Stimulated activated CD4-positive, alpha-beta T cell treated with anti-CD3 and anti-CD28 coated beads, Interleukin-12 subunit alpha, Interleukin-12 subunit beta, amount 100 ng/mL, for 4 hours (primary cell): Measurements from ENCODE around the gene VPS37D.
"Not testable (repeated sequence)": the region's sequence is repeated elsewhere in the genome, so short reads cannot be mapped to it uniquely, and the experiment has no call there.

ENCODE experiments used
- DNase-seq: peaks from one replicate; pipeline ENCODE4 v3.0.0-alpha.2; 2020

The VPS37D gene

DNA sequence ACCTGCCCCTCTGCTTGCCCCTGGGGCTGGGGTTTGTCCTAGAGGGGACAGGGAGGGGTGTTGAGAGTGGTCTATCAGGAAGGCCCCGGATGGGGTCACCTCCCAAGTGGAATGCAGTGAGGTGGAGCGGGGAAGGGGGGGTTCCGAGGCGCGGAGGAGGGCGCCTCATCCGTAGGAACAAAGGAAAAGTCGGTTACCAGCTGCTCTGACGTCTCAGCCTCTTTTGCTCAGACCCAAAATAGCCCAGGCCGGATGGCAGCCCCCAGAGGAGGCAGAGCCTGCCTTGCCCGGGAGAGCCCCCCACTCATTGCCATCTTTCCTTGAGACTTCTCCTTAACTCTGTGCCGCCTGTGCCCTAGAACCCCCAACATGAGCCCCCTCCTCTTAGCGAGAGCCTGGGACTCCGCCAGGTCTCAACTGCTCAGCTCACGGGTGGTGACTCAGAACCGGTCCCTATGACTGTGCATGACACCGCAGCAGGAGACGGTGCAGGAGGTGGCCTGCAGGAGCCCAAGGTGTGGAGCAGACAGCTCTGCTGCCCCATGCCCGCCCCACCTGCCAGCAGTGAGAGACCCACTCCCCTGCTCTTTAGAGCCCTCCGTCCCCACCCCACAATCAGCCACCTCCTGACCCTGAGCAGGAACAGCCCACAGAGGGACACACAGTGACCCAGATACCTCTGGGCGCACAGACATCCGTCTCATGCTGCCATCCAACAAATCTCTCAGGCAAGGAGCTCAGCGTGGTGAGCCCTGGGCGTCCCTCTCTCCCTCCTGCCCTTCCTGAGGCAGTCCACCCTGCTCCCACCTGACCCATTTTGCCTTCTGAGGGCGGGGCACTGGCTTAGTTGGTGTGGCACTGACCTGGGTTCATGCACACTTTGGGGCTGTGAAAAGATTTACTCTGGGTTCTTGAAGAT is 38.8 kb downstream of the VPS37D start:
- DNase-seq: peak; percentile 33

DNA sequence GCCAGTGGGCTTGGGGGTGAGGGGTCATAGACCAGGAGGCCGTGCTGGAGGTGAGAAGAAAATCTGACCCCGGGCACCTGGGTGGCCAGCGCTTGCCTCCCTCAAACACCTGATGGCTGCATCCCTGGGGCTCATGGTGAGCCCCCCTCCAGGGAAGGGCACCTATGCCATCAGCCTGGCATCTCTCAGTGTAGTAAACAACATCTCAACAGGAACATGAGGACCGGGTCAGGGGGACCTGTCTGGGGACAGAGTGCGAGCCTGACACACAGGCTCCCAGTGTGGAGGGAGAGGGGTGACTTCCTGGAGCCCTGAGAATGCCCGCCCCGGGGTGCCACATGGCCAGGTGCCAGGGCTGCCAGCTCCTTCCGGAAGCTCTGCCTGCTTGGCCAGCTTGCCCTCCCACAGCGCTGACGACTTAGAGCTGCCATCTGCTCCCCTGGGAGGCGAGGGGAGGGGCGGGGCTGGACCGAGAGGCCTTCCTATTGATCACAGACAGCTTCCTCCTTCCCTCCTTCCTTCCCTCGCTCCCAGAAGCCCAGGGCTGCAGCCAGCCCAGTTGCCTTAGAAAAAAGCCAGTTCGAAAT is 39.5 kb downstream of the VPS37D start:
- no peak for DNase-seq

DNA sequence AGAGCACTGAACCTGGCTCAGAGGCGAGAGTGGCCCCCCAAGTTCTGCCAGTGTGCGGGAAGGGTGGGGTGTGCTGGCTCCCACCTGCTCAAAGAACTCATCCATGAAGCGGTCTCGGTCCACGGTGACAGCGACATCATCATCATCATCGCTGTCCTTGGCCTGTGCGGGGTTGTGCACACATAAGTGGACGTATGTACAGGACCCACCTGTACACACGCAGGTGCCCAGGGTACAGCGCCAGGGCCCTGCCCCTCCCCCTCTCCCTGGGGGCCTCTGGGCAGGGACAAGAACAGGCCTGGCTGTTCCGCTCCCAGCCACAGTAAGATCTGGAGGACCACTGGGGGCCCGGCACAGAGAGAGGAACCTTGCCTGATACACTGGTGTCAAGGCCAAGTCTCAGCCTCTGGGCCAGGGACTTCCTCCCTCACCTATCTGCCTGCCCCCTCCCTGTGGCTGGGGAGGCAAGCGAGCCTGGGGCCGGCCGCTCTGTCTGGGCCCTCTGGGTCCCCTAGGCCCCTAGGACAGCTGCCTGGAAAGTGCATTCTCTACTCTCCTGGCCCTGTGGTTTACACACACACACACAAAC is 41.4 kb downstream of the VPS37D start:
- DNase-seq: no peak

DNA sequence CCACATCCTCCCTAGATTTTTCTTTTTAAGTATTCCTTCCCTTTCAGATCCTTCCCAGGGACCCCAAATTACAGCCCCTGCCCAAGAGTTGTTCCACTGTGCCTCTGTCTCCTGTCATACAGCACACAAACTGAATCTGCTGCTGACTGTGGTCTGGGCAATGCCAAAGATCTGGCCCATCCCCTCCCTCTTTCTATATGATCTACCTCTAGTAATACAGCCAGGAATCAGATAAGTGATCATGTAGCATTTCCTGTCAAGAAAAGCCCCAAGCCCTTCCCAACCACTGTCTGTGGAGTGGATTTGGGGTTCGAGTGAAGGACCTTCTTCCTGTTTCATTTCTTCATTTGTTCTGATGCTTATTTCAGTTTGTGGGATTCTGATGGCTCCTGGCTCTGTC is 45.1 kb downstream of the VPS37D start:
- DNase-seq: no peak

DNA sequence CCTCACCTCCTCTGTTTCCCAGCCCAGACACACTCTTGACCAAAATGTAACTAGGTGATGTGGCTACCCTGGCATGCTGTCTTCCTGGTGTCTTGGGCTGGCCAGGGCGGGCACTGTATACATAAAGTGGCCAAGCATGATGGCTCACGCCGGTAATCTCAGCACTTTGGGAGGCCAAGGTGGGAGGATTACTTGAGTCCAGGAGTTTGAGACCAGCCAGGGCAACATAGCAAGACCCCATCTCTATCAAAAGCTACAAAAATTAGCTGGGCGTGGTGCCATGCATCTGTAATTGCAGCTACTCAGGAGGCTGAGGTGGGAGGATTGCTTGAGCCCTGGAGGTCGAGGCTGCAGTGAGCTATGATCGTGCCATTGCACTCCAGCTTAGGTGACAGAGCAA is 45.7 kb downstream of the VPS37D start:
- DNase-seq: not testable (repeated sequence)

DNA sequence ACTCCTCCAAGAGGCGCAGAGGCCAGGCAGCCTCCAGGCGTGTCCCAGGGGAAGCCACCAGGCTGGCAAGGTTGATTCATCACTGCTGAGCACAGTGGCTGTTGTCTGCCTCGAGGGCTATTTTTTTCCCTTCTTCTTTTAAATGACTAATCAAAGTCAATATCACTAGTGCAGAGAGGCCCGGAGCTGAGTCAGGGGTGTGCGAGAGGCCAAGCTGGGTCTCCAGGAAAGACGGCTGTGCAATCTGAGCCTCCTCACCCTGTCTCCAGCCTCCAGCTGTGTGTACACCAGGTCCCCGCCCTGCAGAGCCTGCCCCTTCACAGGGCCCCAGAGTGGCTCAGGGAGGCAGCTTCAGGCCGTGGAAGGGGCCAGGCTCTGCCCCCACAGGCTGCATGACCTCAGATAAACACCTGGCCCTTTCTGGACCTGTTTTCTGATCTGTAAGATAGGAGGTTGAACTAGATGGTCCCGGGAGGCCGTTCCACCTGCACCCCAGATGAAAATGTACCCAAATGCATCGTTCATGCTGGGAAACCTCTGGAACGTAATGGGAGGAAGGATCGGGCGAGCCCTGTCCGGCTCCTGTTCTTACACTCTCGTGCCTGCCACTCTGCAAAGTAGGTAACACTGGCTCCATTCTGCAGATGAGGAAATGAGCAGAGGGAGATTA is 48.2 kb downstream of the VPS37D start:
- DNase-seq: peak; percentile 52

DNA sequence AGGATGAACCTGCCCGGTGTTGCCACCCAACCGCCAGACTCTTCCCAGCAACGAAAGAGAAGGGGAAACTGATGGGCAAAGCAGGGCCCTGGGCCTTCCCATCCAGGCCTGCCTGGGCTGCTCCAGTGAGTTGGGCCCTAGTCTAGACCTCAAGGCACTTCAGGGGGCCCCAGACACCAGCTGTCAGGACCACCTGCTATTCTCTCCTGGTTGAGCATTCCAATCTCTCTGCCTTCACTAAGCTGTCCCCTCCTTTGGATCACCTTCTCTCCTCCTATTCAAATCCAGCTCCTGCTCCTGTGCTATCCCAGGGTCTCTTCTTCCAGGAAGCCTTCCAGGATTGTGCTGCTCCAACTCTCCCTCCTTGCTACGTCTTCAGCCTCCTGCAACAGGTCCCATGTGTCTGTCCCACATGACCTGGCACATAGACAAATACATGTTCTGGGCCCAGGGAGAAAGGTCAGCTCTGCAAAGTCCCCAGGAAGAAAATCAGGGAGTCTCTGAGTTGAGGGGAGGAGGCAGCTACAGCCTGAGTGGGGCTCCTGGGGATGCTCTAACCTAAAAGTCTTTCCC is 48.8 kb downstream of the VPS37D start:
- DNase-seq: no peak

DNA sequence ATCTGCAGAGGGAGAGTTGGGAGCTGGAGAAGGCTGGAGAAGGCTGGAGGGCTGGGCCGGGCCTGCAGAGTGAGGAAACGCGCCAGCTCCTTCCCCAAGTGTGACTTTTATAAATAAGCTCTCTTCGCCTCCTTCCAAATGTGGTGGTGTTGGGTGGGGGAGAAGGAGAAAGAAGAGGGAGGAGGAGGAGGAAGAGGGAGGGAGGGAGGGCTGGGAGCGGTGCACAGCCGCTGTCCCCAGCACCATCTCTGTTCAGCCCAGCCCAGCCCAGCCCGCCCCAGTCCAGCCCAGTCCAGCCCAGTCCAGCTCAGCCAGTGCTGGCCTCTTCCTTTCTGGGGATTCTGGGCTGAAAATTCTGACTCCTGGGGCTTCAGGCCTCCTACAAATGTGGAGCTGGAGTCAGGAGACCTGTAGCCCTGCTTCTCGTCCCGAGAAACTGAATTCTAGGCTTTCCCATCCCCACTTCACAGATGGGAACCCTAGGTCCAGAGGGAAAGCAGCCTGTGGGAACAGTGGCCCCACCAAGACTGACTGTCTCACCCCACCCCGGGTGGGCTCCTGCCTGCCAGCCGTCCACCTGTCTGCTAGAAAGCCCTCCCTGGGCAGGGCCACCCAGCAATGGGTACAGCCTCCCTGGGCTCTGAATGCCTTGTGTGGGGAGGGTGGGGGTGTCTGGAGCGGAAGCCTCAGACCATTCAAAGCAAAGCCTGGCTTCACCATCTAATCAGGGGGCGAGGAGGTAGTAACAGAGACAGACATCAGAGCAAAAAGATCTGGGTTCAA is 49.6 kb downstream of the VPS37D start:
- DNase-seq: no peak

DNA sequence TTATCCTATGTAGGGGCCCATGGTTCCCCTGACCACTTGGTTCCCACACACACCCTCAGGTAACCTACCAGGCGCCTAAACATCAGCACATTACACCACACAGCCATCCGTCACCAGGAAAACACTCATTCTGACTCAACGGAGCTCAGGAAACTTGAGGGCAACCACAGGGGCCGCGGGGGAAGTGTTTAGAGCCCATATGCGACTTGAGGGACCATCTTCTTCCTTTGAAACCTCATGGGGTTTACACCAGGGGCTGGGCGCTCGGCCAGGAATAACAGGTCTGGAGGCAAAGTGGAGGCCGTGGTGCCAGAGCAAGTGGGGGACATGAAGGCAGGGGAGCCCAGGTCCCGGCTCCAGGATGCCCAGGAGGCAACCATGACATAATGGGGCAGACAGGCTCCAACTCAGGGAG is 50.4 kb downstream of the VPS37D start:
- DNase-seq: peak; percentile 68

DNA sequence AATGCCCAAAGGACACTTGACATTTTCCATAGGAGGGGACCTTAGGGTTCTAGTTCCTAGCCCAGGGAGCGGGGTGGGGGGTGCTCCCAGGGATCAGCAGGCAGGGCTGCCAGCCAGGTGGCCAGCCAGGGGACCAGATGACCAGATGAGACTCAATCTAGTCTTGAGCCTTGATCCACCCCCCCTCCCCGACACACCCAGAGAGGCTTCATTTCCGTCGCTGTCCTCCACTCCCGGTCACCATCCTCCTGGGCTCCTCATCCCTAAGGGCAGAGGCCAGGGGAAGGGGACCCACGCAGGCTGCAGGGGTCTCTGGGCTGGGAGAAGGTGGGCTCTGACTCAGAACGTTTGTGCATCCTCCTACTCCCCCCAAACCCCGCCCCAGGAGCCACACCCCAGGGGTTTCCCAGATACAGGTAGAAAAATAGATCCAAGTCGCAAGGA is 50.8 kb downstream of the VPS37D start:
- no peak for DNase-seq

DNA sequence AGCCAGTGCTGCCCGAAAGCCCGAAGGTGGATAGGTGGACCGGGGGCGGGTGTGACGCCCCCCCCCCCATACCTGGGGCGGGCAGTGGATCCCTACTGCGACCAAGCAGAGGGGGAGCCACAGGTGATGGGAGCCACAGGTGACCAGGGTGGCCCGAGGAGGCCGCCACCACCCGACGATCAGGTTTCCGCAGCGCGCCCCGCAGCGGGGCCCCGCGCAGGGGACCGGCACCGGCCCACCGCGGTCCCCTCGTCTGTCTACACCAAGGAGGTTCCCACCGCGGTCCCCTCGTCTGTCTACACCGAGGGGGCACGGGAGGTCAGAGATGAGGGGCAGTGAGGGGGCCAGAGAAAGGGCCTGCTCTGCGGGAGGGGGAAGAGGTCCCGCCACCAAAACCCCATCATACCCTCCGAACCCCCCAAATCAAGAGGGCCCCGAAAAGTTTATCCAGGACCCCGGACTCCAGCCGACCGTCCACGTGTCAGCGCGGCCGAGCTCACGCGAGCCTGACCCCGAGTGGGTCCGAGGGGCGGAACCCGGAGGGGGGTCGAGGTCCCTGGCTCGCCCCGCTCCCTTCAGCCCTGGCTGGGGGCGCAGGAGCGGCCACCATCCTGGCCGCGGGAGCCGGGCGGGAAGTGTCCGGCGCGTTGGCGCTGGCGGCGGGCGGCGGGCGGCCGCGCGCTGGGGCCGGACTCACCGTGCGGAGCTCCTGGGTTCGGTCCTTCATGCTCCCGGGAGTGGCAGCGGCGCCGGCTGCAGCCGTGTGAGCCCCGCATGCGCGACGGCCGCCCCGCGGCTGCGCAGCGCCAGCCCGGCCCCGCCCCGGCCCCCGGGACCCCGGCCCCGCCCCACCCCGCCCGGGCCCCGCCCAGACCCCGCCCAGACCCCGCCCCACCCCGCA is 51.5 kb downstream of the VPS37D start, which contains the start of gene STX1A:
Gene STX1A (minus strand): TSS at position 765 of the 901 bp plus-strand sequence. CDS start 38 bp downstream, at position 727.
- DNase-seq: peak; percentile 67

DNA sequence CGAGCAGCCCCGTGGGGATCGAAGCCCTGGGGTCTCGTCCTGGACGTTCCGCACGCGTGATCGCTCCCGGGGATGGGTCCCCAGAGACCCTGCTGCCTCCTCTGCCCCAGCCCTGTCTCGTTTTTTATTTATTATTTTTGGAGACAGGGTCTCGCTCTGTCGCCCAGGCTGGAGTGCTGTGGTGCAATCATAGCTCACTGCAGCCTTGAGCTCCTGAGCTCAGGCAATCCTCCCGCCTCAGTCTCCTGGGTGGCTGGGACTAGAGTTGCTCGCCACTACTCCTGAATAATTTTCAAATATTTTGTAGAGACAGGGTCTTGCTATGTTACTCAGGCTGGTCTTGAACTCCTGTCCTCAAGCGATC is 52.2 kb downstream of the VPS37D start:
- no peak for DNase-seq

DNA sequence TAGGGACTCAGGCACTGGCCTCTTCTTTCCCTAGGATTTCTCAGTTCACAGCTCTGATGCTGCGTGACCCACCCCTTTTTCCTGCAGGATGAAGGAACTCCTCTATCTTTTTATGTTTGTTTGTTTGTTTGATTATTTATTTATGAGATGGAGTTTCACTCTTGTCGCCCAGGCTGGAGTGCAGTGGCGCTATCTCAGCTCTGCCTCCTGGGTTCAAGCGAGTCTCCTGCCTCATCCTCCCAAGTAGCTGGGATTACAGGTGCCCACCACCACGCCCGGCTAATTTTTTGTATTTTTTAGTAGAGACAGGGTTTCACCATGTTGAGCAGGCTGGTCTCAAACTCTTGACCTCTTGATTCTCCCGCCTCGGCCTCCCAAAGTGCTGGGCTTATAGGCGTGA is 52.8 kb downstream of the VPS37D start:
- DNase-seq: not testable (repeated sequence)

DNA sequence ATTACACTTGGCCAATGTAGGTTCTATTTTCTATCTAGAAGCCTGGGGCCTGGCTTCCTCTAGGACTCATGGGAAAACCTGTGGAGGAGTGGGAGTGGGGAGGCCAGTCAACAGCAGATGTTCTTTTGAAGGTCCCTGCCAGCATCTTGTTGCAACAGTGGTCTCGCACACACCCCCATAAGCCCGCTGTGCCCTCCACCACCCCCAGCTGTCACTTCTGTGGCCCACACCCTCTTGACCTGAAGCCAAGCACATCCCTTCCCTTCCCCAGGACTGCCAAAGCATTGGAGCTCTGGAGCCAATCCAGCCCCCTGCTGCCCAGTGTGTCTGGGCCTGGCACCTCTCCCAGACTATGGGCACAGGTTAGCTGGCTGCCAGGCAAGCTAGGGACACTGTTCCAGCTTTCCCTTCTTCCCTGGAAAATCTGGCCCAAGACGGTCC is 53.8 kb downstream of the VPS37D start:
- DNase-seq: no peak
